GM21717 (cell line): ENCODE data around the gene RIT1.
"Not testable (repeated sequence)": the region's sequence is repeated elsewhere in the genome, so short reads cannot be mapped to it uniquely, and the experiment has no call there.

Experiments used
- ATAC-seq: cut with Tn5 transposase; IDR thresholded peaks from one replicate; pipeline ENCODE4 v1.9.1; 2021; ENCODE audit warnings: mild to moderate bottlenecking, moderate library complexity; ENCODE audit not compliant: unreplicated experiment

RIT1 gene

GRCh38 chr1:155934097-155934935 is 23.2 kb upstream of the RIT1 start, which contains the start of gene KHDC4:
KHDC4 (minus strand) TSS chr1:155934413; CDS start chr1:155934373, 40 bp downstream.
- peak; percentile 82 for ATAC-seq

- no peak for ATAC-seq
Observed at GRCh38 chr1:155933591-155934096, 22.5 kb upstream of the RIT1 start.

GRCh38 chr1:155932487-155932886 is 21.3 kb upstream of the RIT1 start:
- no peak for ATAC-seq

- no peak for ATAC-seq
Observed at GRCh38 chr1:155932081-155932480, 20.9 kb upstream of the RIT1 start.

GRCh38 chr1:155931332-155932038 is 20.3 kb upstream of the RIT1 start:
- no peak for ATAC-seq

- not testable (repeated sequence) for ATAC-seq
Observed at GRCh38 chr1:155930725-155931124, 19.6 kb upstream of the RIT1 start.

GRCh38 chr1:155929057-155929456 is 17.9 kb upstream of the RIT1 start:
- ATAC-seq, result no peak

GRCh38 chr1:155925506-155925905 is 14.4 kb upstream of the RIT1 start:
- no peak for ATAC-seq

GRCh38 chr1:155920717-155921116 is 9.6 kb upstream of the RIT1 start:
- ATAC-seq, result no peak

GRCh38 chr1:155919801-155920200 is 8.7 kb upstream of the RIT1 start:
- no peak for ATAC-seq

GRCh38 chr1:155918660-155919059 is 7.5 kb upstream of the RIT1 start:
- ATAC-seq, result no peak

- ATAC-seq, result no peak
Observed at GRCh38 chr1:155913969-155914757, 3.0 kb upstream of the RIT1 start.

GRCh38 chr1:155912056-155912536 is 947 bp upstream of the RIT1 start:
- ATAC-seq, result no peak

- no peak for ATAC-seq
Observed at GRCh38 chr1:155910621-155911121, 478 bp downstream of the RIT1 start.

GRCh38 chr1:155909894-155910293 is 1.3 kb downstream of the RIT1 start:
- no peak for ATAC-seq

- no peak for ATAC-seq
Observed at GRCh38 chr1:155904261-155904660, 6.9 kb downstream of the RIT1 start.

- no peak for ATAC-seq
Observed at GRCh38 chr1:155900161-155900560, 11.0 kb downstream of the RIT1 start.

- no peak for ATAC-seq
Observed at GRCh38 chr1:155899683-155900082, 11.5 kb downstream of the RIT1 start.

GRCh38 chr1:155898888-155899287 is 12.3 kb downstream of the RIT1 start:
- no peak for ATAC-seq

GRCh38 chr1:155897746-155898145 is 13.4 kb downstream of the RIT1 start:
- no peak for ATAC-seq

- not testable (repeated sequence) for ATAC-seq
Observed at GRCh38 chr1:155896476-155896875, 14.7 kb downstream of the RIT1 start.
